G401.6 (cell line): ENCODE data around the gene ASCC3.
A peak's percentile ranks its signal among the peaks of the same experiment; 100 is the strongest.

Experiments used
- FAIRE-seq: peaks from 2 replicates; lab custom pipeline; 2012; peaks lifted over from hg19 to GRCh38; lab: Jason Lieb, UNC

Gene ASCC3

DNA sequence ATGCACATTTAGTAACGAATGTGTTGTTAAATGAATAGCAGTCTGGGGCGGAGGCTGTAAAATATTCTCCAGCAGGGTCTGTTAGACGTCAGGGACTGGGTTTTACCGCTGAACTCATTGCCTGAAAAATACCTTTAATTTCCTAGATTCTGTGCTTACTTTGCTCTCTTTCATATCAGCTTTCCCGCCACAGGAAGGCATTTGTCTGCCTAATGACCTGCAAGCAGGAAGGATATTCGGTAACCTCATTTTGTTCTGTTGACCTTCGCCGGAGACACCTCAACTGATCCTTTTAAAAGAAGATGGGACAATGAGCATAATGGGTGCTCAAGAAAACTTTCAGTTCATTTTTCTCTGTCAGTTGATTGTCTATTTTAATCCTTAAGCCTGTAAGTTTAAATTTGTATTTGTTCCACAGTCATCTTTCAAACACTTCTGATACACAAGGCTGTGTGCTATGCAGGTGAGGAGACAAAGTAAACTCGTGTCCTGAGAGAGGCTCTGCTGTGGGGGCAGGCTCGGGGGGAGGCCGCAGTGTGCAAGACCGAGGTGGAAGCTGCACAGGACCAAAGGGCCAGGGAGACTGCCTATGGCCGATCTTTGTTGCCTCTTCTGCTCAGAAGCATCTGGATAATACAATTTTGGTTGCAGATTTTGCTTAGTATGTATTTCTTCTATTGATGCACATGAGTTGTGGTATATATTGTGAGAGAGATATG lies 389.0 kb downstream of the ASCC3 start:
- no peak for FAIRE-seq

DNA sequence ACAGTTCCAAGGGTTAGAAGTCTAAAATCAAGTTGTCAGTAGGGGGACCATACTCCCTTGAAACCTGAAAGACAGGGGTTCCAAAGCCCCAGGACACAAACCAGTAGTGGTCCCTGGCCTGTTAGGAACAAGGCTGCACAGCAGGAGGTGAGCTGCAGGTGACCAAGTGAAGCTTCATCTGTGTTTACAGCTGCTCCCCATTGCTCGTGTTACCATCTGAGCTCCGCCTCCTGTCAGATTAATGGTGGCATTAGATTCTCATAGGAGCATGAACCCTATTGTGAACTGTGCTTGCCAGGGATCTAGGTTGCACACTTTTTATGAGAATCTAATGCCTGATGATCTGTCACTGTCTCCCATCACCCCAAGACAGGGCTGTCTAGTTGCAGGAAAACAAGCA lies 391.1 kb downstream of the ASCC3 start:
- no peak for FAIRE-seq

DNA sequence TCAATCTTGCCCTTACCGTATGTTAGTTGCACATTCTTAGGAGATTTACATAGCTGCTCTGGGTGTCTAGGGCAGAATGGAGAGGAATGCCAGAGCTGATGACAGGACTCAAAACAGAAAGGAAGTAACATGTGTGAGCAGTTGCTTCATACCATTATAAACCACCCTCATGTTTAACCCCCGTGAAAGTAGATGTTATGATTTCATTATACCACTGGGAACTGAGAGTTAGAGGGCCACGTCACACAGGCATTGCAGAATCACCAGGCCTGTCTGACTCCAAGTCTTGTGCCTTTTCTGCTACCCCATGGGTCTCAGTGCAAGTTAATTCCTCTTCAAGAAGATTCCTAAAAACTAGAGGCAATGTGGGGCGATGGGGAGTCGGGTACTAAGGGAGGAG lies 392.9 kb downstream of the ASCC3 start:
- no peak for FAIRE-seq

DNA sequence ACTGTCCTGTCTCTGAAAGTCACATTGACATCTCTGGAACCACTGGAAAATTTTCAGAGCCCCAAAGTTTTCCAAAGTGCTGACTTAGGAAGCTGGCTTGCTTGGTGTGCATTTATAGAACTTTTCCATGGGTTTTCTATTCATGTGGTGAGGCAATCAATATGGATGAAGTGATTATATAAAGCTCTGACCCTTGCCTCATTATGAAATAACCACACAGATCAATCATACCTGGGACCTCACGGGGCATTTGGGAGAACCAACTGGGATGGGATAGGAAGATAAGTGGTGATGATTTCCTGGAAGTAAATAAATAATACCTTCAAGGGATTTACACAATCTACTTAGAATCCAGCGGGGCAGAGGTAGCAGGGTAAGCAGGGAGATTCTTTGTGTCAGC lies 393.5 kb downstream of the ASCC3 start:
- FAIRE-seq = no peak

DNA sequence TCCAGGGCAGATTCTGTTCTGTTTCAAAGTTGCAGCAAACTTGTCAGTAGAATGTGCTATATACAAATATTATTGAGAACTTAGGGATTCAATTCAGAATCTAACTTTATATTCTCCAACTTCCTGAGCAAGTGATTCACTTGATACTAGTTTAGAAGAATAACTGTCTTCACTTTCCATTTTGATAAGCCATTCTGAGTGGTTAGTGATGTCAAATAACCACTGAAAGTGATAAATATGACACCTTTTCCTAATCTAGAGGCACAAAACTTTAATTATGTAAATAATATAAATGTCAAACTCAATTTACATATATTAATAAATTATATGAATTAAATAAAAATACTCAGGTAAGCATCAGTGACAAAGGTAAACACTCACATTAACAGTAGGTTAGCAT lies 395.9 kb downstream of the ASCC3 start:
- no peak for FAIRE-seq

DNA sequence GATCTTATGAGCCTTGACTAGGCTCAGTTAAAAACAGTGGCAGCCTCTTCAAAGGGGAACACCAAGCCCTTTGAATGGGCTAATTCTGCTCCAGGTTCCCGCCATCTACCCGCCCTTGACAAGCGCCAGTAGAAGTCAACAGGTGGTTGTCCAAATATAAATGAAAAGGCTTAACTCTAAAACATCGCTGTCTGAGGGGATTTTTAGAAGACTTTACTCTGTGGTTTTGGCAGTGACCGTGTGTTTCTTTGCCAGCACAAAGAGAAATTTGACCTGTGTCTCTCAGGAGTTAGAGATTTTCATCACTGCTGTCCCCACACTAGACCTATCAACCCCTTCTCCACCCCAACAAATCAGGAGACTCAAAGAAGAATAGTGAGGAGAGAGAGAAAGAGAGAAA lies 396.7 kb downstream of the ASCC3 start:
- no peak for FAIRE-seq

DNA sequence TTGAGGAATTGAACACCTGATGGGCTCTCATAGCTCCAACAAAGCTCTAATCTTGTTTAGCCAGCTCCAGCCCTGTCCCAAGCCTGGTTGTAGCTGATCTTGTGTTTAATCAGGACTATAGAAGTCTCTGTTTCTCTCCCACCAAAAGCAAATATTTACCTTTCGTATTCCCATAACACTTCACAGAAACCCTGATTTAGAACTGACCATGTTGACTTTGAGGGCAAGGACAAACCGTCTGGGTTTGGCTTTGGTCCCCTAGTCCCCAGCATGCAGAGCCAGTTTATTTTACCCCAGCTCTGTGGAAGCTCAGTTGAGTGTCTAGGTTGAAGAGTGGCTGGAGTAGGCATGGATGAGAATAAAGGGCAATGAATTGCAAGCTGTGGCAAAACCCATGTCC lies 398.4 kb downstream of the ASCC3 start:
- no peak for FAIRE-seq

DNA sequence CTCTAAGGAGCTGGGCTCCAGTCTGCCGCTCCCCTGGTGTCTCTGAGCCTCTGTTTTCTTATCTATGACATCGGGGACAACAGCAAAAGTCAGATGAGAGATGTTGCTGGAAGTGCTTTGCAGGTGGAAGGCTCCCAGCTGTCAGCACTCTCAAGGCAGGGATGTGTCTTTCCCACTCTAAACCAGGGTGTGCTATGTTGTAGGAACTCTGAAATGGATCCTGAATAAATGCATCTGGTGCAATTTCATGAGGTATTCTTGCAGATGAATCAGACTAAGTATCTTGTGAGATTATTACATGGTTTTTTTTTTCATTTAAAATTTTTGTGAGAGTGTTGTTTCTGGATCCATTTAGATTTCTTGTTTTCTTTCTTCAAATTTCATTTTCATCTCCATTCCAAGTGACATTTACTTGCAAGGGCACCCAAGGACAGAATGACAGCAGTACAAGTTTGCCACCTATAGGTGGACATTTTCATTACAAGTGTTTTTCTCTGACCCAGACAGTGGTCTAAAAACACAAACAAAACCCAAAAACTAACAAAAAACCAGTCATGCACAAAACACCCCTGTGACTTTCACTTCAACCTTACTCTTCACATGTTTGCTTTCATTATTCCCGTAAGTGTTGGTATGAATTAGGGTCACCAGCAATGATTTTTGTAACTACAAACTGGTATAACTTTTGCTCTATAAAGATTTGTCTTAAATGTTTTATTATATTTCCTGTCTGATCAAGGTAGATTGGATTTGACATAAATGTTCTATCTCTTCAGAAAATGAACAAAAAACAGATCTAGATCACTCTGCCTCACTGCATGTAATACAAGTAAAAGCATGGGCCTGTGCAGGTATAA lies 401.7 kb downstream of the ASCC3 start:
- peak; percentile 89 for FAIRE-seq

DNA sequence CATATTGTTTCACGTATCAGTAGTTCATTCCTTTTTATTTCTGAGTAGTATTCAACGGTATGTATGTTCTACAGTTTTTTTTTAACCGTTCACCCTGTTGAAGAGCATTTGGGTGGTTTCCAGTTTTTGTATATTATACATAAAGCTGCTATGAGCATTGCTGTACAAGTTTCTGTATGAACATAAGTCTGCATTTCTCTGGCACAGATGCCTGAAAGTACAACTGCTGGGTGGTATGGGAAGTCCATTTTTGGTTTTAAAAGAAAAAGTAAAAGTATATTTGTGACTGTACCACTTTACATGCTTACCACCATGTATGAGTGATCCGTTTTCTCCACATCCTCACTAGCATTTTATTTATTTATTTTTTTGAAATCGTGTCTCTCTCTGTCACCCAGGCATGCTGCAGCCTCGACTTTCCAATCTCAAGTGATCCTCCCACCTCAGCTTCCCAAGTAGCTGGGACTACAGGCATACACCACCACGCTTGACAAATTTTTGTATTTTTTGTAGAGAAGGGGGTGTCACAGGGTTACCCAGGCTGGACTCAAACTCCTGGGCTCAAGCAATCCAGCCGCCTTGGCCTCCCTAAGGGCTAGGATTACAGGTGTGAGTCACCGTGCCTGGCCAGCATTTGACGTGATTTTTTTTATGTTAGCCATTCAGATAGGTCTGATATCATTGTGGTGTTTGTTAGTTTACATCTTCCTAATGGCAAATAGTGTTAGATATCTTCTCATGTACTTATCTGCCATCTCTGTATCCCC lies 405.4 kb downstream of the ASCC3 start:
- no peak for FAIRE-seq

DNA sequence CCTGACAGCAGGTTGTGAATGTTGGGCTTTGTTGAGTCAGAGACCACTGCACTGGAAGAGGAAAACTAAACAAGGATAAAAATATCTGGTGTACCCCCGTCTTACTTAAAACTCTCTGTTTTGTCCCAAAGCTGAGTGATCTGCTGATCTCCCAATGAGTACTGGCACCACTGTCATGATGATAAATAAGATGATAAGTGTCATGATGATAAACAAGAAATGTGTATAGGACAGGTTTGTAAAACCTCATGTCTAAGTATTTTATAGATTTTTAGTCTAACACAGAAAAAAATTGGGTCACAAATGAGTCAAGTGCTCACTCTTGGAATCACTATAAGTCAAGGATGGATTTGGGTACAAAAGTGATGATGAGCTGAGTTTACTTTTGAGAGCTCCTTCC lies 407.9 kb downstream of the ASCC3 start:
- FAIRE-seq = no peak

DNA sequence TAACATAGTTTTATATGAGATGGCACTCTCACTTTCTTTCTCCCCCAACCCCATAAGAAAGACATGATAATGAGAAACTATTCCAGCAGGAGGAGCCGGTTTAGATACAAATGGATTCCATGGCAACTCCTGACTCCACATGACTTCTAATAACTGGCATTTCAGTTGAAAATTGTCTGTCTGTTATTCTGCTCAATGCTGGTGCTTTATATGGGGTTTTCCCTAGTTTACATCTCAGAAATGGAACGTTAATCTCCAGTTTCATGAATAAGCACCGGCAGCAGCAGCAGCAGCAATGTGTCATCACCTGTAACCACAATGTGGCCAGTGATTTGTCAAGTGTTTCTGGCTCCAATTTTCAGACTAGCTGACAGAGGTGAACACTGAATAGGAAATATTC lies 408.5 kb downstream of the ASCC3 start:
- FAIRE-seq = no peak

DNA sequence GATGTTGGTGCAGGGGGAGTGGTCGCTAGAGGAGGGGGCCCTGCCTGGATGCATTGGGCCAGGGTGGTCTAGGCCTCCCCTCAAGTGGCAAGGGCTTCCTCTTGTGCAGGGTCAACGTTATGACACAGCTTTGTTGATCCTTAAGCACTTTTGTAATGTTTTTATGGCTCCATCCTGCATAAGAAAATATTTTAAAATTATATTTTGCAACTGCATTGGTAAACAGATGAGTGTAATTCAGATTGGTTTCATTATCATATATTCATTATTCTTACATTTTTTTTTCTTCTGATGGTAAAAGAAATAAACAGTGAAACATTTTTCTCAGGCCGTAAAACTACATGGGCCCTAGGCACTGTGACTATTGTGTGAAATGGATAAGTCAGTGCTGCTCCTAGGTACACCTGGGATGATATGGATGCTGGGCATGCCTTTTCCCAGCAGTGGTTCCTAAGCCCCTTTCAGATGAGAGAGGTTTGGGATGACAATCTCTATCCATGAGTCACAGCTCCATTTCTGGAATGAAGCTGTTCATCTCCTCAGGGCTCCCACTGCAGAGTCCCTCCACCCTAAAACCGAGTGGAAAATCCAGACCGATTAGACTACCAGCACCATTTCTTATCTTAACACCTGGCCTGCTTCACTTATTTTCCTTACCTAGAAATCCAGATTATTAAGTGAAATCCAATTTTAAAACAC lies 410.6 kb downstream of the ASCC3 start:
- no peak for FAIRE-seq

DNA sequence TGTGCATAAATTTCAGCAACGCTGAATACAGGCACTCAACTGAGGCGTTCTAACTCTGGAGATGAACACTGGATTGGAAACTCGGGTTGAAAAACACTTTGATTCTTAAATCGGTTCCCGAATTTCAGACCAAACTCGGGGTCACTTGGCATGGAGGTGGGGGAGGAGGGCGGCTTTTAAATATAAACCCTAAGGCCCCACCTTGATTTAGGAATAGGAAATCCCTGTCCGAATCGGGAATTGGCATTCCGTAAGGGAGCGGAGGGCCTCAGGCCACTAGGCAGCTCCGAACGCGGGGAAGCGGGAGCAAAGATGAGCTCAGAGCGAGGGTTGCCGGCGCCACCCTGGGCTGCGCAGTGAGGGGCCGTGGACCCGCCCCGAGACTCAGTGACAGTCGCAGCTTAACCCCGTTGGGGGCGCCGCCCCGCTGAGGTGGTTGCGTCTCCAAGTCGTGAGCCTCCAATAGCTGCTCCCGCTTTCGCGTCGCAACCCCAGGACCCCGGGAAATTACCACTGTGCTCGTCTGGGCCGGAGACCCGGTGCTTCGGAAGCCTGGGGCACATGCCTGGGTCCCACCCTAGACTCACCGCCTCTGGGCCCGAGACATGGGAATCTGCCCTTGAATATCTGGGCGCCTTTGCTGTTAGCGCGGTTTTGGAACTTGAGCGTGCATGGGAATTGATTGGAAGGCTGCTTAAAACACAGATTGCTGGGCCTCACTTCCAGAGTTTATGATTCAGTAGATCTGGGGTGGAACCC lies 411.8 kb downstream of the ASCC3 start:
- FAIRE-seq = no peak

DNA sequence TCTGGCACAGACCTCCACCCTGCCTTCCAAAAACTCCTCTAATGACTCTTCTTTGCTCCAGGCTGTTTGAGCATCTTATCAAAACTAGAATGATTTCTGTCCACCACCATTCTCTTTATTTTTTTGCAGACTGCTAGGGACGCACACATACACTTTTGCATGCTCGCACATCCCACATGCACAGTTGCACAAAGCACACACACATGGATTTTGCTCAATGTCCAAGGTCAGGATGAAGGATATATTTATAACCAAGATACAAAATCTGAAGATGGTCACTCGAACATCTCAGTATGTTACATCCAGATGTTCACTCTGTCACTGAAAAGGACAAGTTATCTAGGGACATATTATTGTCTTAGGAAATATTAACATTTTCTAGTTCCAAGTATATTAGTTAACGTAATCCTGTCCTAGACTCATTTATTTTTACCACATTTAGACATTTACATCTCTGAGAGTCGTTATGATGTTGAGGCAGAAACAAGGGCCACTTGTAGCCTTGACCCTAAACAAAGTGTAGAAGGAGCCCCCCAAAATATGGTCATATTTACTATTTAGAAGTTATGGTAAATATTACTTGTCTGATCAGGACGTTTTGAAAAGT lies 413.0 kb downstream of the ASCC3 start:
- no peak for FAIRE-seq

DNA sequence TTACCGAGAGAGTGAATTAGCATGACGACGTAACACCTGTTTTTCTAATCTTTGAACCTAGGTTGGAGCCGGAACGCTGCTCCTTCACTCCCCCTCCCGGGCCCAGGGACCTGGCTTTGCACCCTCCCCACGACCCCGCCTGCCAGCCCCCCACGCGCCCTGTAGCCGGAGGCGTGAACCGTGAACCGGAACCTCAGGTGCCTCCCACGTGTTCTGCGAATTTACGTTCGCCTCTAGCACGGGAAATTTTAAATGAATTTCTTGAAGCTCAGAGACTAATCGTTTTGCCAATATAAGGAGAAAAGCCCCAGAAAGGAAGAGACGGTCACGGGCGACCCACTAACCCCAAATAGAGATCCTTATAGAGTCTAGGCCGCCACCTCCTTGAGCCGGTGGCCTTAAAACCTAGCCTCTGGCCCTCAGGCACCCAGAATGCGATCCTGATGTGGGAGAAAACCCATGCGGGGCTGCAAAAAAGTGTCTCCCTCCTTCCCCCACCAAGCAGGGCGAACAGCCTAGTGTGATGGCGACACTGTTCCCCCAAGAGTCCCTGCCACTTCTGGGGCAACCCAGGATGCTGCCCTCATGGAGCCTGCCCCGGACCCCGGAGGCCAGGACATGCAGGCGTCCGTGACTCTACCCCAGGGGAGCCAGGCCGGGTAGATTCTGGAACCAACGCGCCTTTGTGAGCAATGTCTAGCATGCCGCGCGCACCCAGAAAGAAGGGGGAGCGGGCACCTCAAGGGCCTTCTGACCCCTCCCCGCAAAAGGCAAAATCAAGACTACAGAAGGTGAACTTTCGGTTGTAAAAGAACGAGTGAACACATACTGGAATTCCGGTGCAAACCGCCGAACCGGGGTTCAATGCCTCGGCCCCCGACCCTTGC lies 413.8 kb downstream of the ASCC3 start:
- FAIRE-seq = no peak

DNA sequence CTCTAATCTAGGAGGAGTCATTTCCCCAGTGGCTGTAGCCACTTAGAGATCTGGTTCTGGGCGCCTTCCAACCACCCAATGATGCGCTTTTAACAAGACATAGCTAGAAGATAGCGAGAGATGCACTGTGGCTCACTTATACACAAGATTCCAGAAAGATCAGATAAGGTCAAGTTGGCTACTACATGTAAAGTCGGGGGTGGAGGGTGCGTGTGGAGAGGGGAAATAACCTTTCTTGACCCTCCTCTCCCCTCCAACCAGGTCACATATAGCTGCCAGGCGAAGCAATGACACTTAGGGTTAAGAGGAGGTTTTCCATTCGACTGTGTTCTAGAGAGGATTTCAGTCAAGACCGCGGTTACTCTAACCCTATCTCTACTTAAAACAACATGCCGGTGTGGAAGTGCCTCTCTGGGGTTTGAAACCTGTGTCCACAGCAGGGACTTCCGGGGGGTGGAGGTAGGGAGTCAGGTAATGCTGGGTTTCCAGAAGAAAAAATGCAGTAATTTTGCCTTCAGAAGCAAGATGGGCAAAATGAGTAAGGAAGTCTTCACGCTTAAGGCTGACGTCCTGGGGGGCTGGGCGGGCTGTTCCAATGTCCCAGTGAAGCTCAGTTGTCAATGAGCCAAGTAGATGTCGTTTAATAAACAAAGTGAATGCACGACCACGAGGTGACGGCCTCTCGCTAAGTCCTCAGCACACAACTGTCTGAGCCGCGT lies 414.6 kb downstream of the ASCC3 start:
- no peak for FAIRE-seq

DNA sequence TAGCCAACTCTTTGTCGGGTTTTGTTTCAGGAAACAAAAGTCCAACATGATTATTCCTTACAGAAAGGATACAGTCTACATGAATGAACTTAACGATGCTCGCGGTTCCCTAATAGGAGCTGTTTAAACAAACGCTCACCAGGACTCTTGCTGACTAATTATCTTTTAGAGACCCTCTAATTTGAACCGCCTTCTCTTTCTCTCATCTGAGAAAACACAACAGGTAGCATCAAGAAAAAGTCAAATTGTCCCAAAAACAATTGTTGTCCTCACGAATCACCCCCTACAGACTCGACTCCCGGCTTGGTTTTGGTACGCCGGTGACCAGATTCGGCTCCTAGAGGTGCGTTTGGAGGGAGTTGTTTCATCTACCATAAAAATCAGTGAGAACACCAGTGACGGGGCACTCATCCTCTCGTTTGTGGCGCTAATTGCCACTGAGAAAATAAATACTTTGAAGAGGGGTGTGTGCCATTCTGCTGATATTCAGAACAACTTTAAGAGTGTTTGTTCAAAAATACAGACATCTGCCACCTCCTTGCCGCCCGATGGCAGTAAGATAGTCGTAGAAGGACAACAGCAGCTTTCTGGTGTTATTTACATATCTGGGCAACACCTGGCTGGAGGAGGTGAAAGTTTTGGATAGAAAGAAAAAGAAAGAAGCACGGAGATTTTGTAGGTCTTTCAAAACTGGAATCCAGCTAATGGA lies 415.3 kb downstream of the ASCC3 start:
- no peak for FAIRE-seq

DNA sequence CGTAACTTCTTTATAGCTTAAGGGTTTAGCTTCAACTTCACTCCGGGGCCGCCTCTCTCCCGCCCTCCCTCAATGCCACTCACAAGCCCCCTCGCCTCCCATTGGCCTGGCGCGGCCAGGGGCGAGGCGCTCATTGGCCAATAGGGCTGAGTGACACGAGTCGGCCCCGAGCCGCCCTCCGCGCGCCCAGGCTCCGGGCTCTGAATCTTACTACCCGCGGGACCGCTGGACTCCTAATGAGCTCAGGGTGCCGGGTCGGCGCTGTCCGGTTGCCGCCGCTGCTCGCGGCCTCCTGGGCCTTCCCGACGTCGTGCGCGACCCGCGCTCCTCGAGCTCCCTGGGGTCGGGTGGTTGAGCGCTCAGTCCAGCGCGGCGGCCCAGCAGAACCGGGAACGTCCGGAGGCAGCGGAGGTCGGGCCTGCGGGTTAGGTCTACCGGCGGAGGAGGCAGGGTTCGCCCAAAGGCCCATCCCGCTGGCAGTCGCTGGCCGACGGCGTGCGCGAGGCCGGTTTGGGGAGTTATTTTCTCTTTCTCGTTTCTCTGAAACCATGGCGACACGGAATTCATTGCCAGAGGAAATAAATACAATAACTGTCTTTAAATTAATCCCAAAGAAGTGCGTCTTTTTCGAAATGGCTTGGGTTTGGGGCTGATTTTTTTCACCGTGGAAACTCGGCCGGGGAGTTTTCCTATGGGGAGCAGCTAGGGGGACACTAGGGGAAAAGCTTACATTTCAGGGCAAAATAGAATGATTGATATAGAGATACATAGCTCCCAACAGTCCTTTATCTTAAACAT lies 416.0 kb downstream of the ASCC3 start, which contains the start of gene SIM1:
SIM1 (minus strand) TSS at position 19 of the 798 bp plus-strand sequence. CDS start 1,453 bp downstream, outside the sequence.
- no peak for FAIRE-seq
